Astrocyte (in vitro differentiated cells and primary cell): Measurements from ENCODE around the gene MARVELD1. TPM values are rescaled to one million over a fixed set of nuclear protein-coding genes. Genes with fewer than 3 reads are reported as not detected.

Source experiments
- DNase-seq: peaks from one replicate; pipeline ENCODE4 v3.0.0-alpha.2; 2010; ENCODE audit warnings: low read depth
- FAIRE-seq: peaks from 2 replicates; lab custom pipeline; 2011; peaks lifted over from hg19 to GRCh38; lab: Jason Lieb, UNC
- H2AFZ ChIP-seq: 2 replicates; pipeline ENCODE4 v1.6.0; 2012; ENCODE audit warnings: low read depth, low read length, inconsistent platforms
- H3K27ac ChIP-seq: 2 replicates; pipeline ENCODE4 v1.5.1; 2011; ENCODE audit warnings: low read depth, low read length, inconsistent platforms
- H3K27me3 ChIP-seq: 2 replicates; pipeline ENCODE4 v1.6.0; 2011; ENCODE audit warnings: low read length, inconsistent platforms; ENCODE audit not compliant: insufficient read depth
- H3K36me3 ChIP-seq: 2 replicates; pipeline ENCODE4 v1.5.1; 2011; ENCODE audit warnings: low read length, inconsistent platforms; ENCODE audit not compliant: insufficient read depth
- H3K4me1 ChIP-seq: 2 replicates; pipeline ENCODE4 v1.5.1; 2011; ENCODE audit warnings: low read length, inconsistent platforms; ENCODE audit not compliant: insufficient read depth
- H3K4me2 ChIP-seq: 2 replicates; pipeline ENCODE4 v1.6.0; 2012; ENCODE audit warnings: low read length, inconsistent platforms
- H3K4me3 ChIP-seq: 2 replicates; pipeline ENCODE4 v1.5.1; 2011; ENCODE audit warnings: low read depth, mild to moderate bottlenecking, low read length, inconsistent platforms; ENCODE audit not compliant: insufficient read depth
- H3K79me2 ChIP-seq: 2 replicates; pipeline ENCODE4 v1.6.0; 2012; ENCODE audit warnings: mild to moderate bottlenecking, low read length, inconsistent platforms; ENCODE audit not compliant: insufficient read depth
- H3K9ac ChIP-seq: 2 replicates; pipeline ENCODE4 v1.6.0; 2012; ENCODE audit warnings: mild to moderate bottlenecking, low read length, inconsistent platforms
- H3K9me3 ChIP-seq: 2 replicates; pipeline ENCODE4 v1.5.1; 2012; ENCODE audit warnings: low read depth, mild to moderate bottlenecking, low read length, inconsistent platforms; ENCODE audit not compliant: insufficient read depth
- H4K20me1 ChIP-seq: 2 replicates; pipeline ENCODE4 v1.6.0; 2012; ENCODE audit warnings: low read length, inconsistent platforms; ENCODE audit not compliant: insufficient read depth
- H3K27ac Mint-ChIP-seq: one replicate; pipeline ENCODE4 v1.8.0; 2021; ENCODE audit warnings: mild to moderate bottlenecking, mixed read lengths; ENCODE audit not compliant: unreplicated experiment
- H3K27me3 Mint-ChIP-seq: one replicate; pipeline ENCODE4 v1.8.0; 2021; ENCODE audit warnings: low read depth, mixed read lengths; ENCODE audit not compliant: unreplicated experiment
- H3K36me3 Mint-ChIP-seq: one replicate; pipeline ENCODE4 v1.8.0; 2021; ENCODE audit warnings: low read depth, mixed read lengths; ENCODE audit not compliant: unreplicated experiment
- H3K4me1 Mint-ChIP-seq: one replicate; pipeline ENCODE4 v1.8.0; 2021; ENCODE audit warnings: low read depth, mixed read lengths; ENCODE audit not compliant: unreplicated experiment
- H3K4me3 Mint-ChIP-seq: one replicate; pipeline ENCODE4 v1.8.0; 2021; ENCODE audit warnings: mild to moderate bottlenecking, moderate library complexity, mixed read lengths; ENCODE audit not compliant: unreplicated experiment
- H3K9me3 Mint-ChIP-seq: one replicate; pipeline ENCODE4 v1.8.0; 2021; ENCODE audit warnings: mild to moderate bottlenecking, mixed read lengths; ENCODE audit not compliant: unreplicated experiment
- CTCF ChIP-seq: IDR thresholded peaks from 2 replicates; pipeline ENCODE4 v1.5.1; 2011; ENCODE audit warnings: low read depth, mild to moderate bottlenecking, inconsistent platforms, low read length, moderate library complexity; ENCODE audit not compliant: insufficient read depth
- EZH2 ChIP-seq: IDR thresholded peaks from 2 replicates; pipeline ENCODE4 v1.6.1; 2012; ENCODE audit warnings: mild to moderate bottlenecking, low read length, inconsistent platforms; ENCODE audit not compliant: insufficient read depth
- total RNA-seq: library from RNA; stranded (reverse); gene quantifications from 2 replicates; pipeline ENCODE4 v1.2.1, GENCODE V29; 2021

The MARVELD1 gene
- total RNA-seq, 1 donor from 2014 or later = 69.7 TPM

GRCh38 chr10:97707134-97707861 is 6.2 kb upstream of the MARVELD1 start:
- no peaks in the 10 kb centered on the region for H3K79me2 ChIP-seq
- Mint-ChIP-seq H3K27me3 (peaks cover 14% of the 10 kb centered on the region), H3K27ac (no peak overlapping the region), H3K9me3 (peaks cover 1% of the 10 kb centered on the region), H3K4me1 (peaks cover 14% of the 10 kb centered on the region), H3K4me3 (no peak overlapping the region), H3K36me3 (no peaks in the 10 kb centered on the region)
- FAIRE-seq = no peak
- no peaks in the 10 kb centered on the region for H3K9me3 ChIP-seq
- H3K4me1 ChIP-seq = peaks cover 10% of the 10 kb centered on the region
- no peak overlapping the region for H3K9ac ChIP-seq
- peaks cover 3% of the 10 kb centered on the region for H3K27me3 ChIP-seq
- H3K4me3 ChIP-seq = no peak overlapping the region
- H4K20me1 ChIP-seq = no peaks in the 10 kb centered on the region
- H2AFZ ChIP-seq = no peak overlapping the region
- H3K27ac ChIP-seq = no peak overlapping the region
- no peaks in the 10 kb centered on the region for H3K36me3 ChIP-seq
- no peak overlapping the region for H3K4me2 ChIP-seq
- no peak for DNase-seq
- TF ChIP-seq CTCF (no peak), EZH2 (no peak)

- TF ChIP-seq EZH2 (no peak), CTCF (no peak)
- H3K4me3 Mint-ChIP-seq = no peak overlapping the region
- DNase-seq (no peak), FAIRE-seq (no peak)
- Histone ChIP-seq H3K4me2 (no peak overlapping the region), H3K9ac (no peak overlapping the region), H3K27ac (no peak overlapping the region), H3K4me3 (no peak overlapping the region), H4K20me1 (no peaks in the 10 kb centered on the region), H3K79me2 (peaks cover 4% of the 10 kb centered on the region), H3K4me1 (peaks cover 14% of the 10 kb centered on the region), H3K9me3 (no peaks in the 10 kb centered on the region), H2AFZ (no peak overlapping the region), H3K27me3 (peaks cover 3% of the 10 kb centered on the region), H3K36me3 (no peaks in the 10 kb centered on the region)
- peaks cover 1% of the 10 kb centered on the region for H3K9me3 Mint-ChIP-seq
- H3K4me1 Mint-ChIP-seq = peaks cover 19% of the 10 kb centered on the region
- no peak overlapping the region for H3K27ac Mint-ChIP-seq
- peaks cover 13% of the 10 kb centered on the region for H3K27me3 Mint-ChIP-seq
- H3K36me3 Mint-ChIP-seq = no peaks in the 10 kb centered on the region
Measured at GRCh38 chr10:97708167-97708566, 5.4 kb upstream of the MARVELD1 start.
